Dedifferentiated amniotic fluid mesenchymal stem cell (primary cell): Measurements from ENCODE around the gene ACAP2.
"Not testable (repeated sequence)": the region's sequence is repeated elsewhere in the genome, so short reads cannot be mapped to it uniquely, and the experiment has no call there.

Experiments
- DNase-seq: peaks from one replicate; pipeline ENCODE4 v3.0.0-alpha.2; 2016; ENCODE audit errors: extremely low spot score

ACAP2 gene

DNA sequence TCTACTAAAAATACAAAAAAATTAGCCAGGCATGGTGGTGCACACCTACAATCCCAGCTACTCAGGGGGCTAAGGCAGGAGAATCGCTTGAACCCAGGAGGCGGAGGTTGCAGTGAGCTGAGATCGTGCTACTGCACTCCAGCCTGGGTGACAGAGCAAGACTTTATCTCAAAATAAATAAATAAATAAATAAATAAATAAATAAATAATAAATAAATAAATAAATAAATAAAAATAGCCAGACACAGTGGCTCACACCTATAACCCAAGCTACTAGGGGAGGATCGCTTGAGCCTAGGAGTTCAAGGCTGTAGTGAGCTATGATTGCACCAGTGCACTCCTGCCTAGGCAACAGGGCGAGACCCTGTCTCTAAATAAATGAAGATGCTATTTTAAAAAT is 152.2 kb downstream of the ACAP2 start:
- DNase-seq: not testable (repeated sequence)

GRCh38 chr3:195286115-195286872 is 156.5 kb downstream of the ACAP2 start:
- peak; percentile 31 for DNase-seq

DNA sequence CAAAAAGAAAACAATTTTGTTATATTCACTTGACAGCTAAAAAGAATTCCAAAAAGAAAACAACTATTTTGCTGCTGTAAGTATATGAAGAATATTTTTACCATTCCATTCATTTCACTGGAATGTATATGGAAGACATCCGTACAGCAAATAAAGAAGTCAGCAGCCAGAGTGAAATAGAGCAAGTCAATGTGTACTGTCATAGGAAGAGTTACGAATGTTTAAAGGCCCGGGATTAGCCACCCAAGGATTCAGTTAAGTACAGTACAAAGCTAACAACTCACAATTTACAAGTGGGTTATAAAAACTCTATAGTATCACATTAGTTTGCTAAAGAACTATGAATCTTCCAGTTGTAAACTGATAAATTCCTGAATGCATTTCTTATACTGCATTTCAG is 157.4 kb downstream of the ACAP2 start:
- no peak for DNase-seq

DNA sequence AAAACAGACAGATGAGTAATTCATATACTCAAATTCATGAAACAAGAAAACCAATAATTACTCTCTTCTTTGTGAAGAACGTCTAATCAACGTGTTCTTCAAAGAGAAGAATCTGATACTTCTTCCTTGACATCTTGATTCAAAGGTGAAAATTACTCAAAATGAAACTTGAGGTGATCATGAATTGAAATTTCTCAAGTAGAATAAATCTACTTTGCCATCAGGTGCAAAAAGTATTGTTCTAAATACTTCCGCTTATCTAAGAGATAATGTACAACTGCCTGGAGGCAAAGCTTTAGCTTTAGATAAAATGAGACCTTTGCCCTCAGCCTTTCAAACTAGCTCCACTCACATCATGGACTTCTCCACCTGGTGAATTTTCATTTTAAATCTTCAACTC is 158.0 kb downstream of the ACAP2 start:
- no peak for DNase-seq

DNA sequence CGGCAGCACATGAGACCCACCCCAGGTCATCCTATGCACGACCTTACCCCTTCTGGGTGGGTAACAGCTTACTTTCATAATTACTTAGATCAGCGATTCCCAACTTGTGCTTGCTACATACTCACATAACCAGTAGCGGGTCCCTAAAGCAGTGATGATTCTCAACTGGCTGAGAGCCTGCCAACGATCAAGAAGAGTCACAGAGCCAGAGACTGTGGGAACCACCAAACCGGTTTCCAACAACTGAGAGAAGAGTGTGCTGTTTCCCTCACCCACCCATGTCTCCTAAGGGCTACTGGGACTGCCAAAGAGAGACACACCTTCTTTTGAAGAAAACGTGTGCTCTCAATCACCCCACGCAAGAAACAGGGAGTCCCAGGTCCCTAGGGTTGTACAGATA is 159.9 kb downstream of the ACAP2 start:
- no peak for DNase-seq

DNA sequence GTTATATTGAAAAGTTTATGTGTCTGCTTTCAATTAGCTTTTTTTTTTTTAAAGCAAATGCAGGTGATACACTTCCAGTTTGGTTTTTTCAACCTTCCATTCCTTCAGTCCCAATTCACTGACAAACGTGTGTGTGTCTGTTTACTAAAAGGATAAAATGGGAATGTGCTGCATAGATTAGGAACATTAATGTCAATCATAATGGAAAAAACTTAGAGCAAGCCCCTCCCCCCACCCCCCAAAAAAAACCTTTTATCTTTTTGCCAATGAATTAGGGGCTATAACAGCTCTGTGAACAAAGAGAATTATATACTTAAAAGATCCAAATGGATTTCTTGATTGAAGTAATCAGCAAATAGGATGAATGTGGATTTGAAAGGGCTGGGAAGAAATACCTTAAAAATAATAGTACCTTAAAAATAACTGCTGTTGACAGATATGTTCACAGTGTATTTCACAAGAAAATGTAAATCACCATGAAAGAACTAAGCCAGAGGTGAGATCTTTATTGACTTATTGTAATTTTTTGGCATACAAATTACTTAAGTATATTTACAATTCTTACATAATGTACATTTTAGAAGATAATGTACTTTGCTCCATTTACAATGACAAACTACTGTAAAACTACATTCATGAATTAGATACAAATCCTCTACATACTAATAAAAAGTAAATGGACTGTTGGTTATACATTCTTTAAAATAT is 168.4 kb downstream of the ACAP2 start:
- DNase-seq: no peak

DNA sequence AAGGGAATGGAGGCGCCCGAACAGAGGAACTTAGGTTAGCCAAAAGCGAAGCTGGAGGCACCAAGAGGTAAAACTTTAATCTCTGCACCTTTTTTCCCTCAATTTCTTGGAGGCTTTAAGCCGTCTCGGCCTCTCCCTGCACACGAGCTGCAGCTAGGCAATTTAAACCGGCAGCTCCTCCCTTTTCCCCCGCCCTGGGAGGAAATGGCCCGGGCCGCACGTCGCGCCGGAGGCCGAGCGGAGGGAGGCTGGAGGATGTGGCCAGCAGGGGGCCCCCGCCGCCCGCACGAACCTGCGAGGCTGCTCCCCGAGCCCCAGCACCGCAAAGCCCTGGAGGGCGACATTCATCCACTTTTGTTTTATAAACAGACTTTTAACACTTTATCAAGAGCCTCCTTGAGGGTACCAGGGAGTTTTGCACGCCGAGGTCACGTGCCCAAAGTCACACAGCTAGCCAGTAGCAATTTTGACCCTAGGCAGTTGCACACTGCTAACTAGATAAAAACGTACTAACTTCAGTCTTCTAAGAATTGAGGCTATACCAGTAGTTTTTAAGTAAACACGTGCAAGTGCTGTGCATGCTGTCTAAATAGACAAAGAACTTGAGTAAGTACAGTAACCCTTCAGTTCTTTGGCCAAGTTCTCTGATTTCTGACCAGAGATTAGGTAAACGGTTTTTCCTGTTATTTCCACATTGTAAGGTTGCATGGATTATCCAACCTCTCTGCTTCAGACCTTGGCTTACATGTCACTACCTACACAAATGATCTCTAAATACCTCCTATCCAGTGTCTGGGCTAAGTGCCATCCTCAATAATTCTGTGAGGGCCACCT is 171.2 kb downstream of the ACAP2 start:
- DNase-seq: peak; percentile 84

DNA sequence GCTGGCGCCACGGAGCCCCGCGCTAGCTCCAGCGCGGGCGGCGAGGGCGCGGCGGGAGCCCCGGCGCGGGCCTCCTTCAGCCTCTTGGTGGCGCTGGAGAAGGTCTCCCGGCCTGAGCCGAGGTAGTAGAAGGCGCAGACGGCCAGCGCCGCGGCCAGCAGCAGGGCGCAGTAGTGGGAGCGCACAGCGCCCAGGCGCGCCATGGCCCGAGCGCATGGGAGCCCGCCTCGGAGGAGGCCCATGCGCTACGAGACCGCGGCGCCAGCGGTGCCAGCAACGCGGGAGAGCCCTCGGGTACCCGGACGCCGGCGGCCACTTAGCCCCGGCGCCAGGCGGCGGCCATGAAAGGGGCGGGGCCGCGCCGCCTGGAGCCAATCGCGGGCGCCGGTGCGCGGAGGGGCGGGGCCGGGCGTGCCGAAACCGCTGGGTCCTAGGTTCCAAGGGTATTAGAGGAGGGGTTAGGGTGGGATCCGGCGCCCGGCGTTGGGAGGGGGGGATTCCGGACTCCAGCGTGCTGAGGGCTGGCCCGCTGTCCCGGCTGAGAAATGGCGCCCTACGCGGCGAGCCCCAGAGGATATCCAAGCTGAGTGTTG is 171.9 kb downstream of the ACAP2 start, which contains the start of gene XXYLT1:
TSS of gene XXYLT1 (minus strand) at position 343 of the 593 bp plus-strand sequence. CDS start at position 242, 101 bp downstream.
- DNase-seq: peak; percentile 70

DNA sequence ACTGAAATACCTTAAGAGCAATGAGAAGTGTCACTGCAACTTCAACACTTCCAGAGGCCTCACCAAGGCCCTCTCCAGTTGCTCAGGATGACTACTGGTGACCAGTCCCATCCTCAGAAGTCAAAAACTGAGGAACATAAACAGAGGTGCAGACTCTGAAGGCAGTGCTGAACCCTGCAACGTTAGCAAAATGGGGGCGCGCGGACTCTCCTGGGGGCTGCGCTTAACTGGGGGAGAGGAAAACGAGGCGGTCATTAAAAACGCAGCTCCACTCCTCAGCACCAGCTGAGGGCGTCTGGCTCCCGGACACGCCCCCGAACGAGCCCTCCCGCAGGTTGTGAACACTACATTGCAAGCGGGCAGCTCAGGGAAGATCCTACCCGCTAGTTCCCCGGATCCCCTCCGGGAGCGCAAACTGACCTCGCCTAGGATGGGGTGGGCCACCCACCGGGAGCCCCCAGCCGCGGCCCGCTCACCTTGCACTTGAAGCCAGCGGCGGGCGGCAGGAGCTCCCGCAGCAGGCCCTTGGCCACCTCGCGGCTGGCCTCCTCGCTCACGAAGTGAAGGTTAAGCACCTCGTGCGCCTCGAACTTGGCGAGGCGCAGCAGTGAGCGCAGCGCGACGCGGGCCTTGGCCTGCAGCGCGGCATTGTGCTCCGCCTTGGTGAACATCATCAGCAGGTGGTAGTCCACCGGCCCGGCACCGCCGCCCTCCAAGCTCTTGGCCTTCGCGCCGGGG is 172.6 kb downstream of the ACAP2 start:
- no peak for DNase-seq

DNA sequence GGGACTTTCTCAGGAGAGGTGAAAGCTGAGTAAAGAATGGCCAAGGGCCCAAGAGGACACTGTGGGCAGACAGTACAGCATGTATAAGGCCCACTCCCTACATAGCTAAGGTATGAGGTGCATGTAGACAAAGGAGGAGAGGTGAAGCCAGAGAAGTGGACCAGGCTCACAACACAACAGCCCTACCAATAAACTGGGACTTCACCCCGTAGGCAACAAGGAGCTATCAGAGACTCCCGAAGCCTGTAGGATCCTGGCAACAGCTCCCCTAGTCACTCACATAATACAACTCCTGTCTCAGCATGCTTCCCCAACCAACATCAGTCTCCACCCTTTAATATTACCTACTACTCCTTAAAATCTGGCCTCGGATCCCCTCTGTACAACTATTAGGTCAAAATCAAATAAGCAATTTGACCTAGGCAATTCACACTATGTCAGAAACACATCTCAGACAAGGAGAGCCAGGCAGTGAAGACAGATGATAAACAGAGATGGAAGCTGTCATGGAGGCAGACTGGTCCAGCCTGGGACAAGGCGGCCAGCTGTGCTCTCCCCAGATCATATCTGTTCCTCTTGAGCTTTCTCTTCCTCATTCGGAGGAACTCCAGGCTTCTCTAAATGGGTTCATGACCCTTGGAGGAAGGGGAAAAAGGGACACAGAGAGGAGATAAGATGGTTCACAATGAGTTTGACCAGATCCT is 173.3 kb downstream of the ACAP2 start:
- DNase-seq: no peak

- DNase-seq: no peak
Observed at GRCh38 chr3:195268576-195269309, 174.1 kb downstream of the ACAP2 start.

- no peak for DNase-seq
Observed at GRCh38 chr3:195267096-195267495, 175.7 kb downstream of the ACAP2 start.

GRCh38 chr3:195266428-195266827 is 176.4 kb downstream of the ACAP2 start:
- DNase-seq: no peak

DNA sequence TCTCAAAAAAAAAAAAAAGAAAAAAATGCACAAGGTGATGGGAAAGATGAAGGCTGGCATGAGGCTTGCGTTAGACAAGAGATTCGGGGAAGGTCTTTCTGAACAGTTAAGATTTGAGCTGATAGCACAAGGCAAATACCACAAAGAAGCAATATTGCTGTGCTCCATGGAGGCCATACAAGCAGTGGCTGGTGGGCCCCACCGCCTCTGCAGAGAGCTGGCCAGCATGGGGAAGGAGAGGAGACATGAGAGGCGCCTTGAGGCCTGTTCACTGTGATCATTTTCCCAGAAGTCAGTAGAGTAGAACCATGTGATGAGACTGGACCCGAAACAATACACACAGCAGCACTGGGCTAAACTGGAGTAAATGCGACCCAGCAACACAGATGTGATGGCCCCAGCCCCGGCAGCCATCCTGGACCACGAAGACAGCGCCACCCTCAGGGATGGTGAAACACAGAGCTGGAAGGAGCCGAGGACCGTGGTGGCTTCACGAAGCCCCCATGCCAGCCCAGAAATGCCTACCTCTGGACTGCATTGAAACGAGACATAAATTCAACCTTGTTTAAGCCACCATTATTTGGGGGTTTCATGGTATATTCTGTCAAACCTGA is 177.3 kb downstream of the ACAP2 start:
- no peak for DNase-seq

- no peak for DNase-seq
Observed at GRCh38 chr3:195263925-195264600, 178.8 kb downstream of the ACAP2 start.

GRCh38 chr3:195263193-195263924 is 179.5 kb downstream of the ACAP2 start:
- DNase-seq: no peak

GRCh38 chr3:195261925-195262324 is 180.9 kb downstream of the ACAP2 start:
- no peak for DNase-seq

GRCh38 chr3:195260280-195260905 is 182.4 kb downstream of the ACAP2 start:
- DNase-seq: no peak
